ENCODE results near the gene ZNF493.

- TF ChIP-seq ZNF274 (IDR thresholded peaks at IDR 0.05; ENCODE audit: low read depth, low read length) (no peak), SUZ12 (IDR thresholded peaks at IDR 0.05; ENCODE audit: extremely low read depth, insufficient read depth, insufficient read length) (no peak), YY1 (IDR thresholded peaks at IDR 0.05; ENCODE audit: insufficient read depth, insufficient read length) (no peak)
These were observed 58.0 kb downstream of the ZNF493 start for GRCh38 chr19:21454901-21455300.

Measured in NT2/D1 (cell line).